Measurements from ENCODE around the gene RTN1.

DNA sequence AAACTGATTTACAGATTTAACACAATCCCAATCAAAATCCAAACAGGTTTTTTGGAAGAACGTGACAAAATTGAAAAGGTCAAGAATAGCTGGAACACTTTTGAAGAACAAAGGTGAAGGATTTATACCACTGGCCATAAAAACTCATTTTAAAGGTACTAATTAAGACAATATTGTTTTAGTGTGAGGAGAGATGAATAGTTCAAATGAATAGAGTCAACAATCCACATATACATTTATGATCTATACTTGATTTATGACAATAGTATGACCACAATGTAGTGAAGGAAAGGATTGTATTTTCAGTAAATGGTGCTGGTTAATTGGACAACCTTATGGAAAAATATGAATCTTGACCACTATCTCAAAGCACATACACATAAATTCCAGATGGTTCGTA lies 323.3 kb downstream of the RTN1 start:
- no peak for TF ChIP-seq EP300 (IDR thresholded peaks at IDR 0.05)
- TF ChIP-seq POLR2AphosphoS5 (IDR thresholded peaks at IDR 0.05): no peak
- TF ChIP-seq POLR2A (IDR thresholded peaks at IDR 0.05): no peak

Data from suprapubic skin (tissue), 4 donors.